WTC11 (cell line): Measurements from ENCODE around the gene SYN1. TPM values are rescaled to one million over a fixed set of nuclear protein-coding genes. Genes with fewer than 3 reads are reported as not detected.

Experiments used
- ATAC-seq: fragments of 200-7000 bp; cut with Tn5 transposase; 2 replicates; pipeline ENCODE4 v1.10.0; 2021; ENCODE audit warnings: mild to moderate bottlenecking, moderate library complexity
- CTCF ChIA-PET: fragments of 300-600 bp; sonication (Branson Sonifier 250); formaldehyde crosslinking; loops from one replicate; lab custom pipeline; 2021; ENCODE audit warnings: antibody characterized with exemption; lab: Charles Lee
- POLR2A ChIA-PET: fragments of 350-600 bp; sonication (Branson Sonifier 250); formaldehyde crosslinking; loops from one replicate; lab custom pipeline; 2021; ENCODE audit warnings: antibody characterized with exemption; lab: Charles Lee
- DNase-seq: peaks from one replicate; pipeline ENCODE4 v3.0.0; 2021; ENCODE audit warnings: low spot score
- H3K27ac Mint-ChIP-seq: 2 replicates; pipeline ENCODE4 v1.8.0; 2021; ENCODE audit warnings: mixed read lengths
- H3K27me3 Mint-ChIP-seq: 2 replicates; pipeline ENCODE4 v1.8.0; 2021; ENCODE audit warnings: low read depth, mild to moderate bottlenecking, moderate library complexity, mixed read lengths
- H3K36me3 Mint-ChIP-seq: 2 replicates; pipeline ENCODE4 v1.8.0; 2021; ENCODE audit warnings: mixed read lengths
- H3K4me1 Mint-ChIP-seq: 2 replicates; pipeline ENCODE4 v1.8.0; 2022; ENCODE audit warnings: mixed read lengths
- H3K4me3 Mint-ChIP-seq: 2 replicates; pipeline ENCODE4 v1.8.0; 2021; ENCODE audit warnings: mild to moderate bottlenecking, moderate library complexity, mixed read lengths
- H3K9me3 Mint-ChIP-seq: 2 replicates; pipeline ENCODE4 v1.8.0; 2021; ENCODE audit warnings: mixed read lengths
- CBFB ChIP-seq: sonication (generic); formaldehyde crosslinking; IDR thresholded peaks from 2 replicates; pipeline ENCODE4 v1.8.1; 2022; ENCODE audit warnings: mild to moderate bottlenecking, low read depth, missing genetic modification reagents
- FOXJ3 ChIP-seq: sonication (generic); formaldehyde crosslinking; IDR thresholded peaks from 2 replicates; pipeline ENCODE4 v1.9.0; 2021; ENCODE audit warnings: missing genetic modification reagents, mild to moderate bottlenecking, borderline replicate concordance
- FOXK1 ChIP-seq: sonication (generic); formaldehyde crosslinking; IDR thresholded peaks from 2 replicates; pipeline ENCODE4 v1.8.0; 2022; ENCODE audit warnings: mild to moderate bottlenecking, moderate library complexity, missing genetic modification reagents
- GRHL2 ChIP-seq: fragments of 250-450 bp; sonication (Bioruptor Pico); IDR thresholded peaks from 2 replicates; pipeline ENCODE4 v1.8.0; 2022; ENCODE audit warnings: mild to moderate bottlenecking, moderate library complexity; ENCODE audit not compliant: insufficient replicate concordance, severe bottlenecking
- GTF2I ChIP-seq: fragments of 250-450 bp; sonication (Bioruptor Pico); conservative IDR thresholded peaks from 2 replicates; pipeline ENCODE4 v1.4.0; 2021; ENCODE audit warnings: mild to moderate bottlenecking
- MXD4 ChIP-seq: fragments of 250-450 bp; sonication (Bioruptor Pico); IDR thresholded peaks from 2 replicates; pipeline ENCODE4 v1.8.0; 2021; ENCODE audit warnings: mild to moderate bottlenecking, moderate library complexity, borderline replicate concordance
- NR2C2 ChIP-seq: sonication (generic); formaldehyde crosslinking; IDR thresholded peaks from 2 replicates; pipeline ENCODE4 v1.8.0; 2022; ENCODE audit warnings: mild to moderate bottlenecking, missing genetic modification reagents
- ZNF121 ChIP-seq: sonication (generic); formaldehyde crosslinking; IDR thresholded peaks from 2 replicates; pipeline ENCODE4 v1.8.0; 2023; ENCODE audit warnings: missing genetic modification reagents
- ZNF232 ChIP-seq: sonication (generic); formaldehyde crosslinking; IDR thresholded peaks from 2 replicates; pipeline ENCODE4 v1.8.0; 2022; ENCODE audit warnings: mild to moderate bottlenecking, missing genetic modification reagents
- ZNF416 ChIP-seq: fragments of 250-450 bp; sonication (Bioruptor Pico); IDR thresholded peaks from 2 replicates; pipeline ENCODE4 v1.9.0; 2021; ENCODE audit warnings: mild to moderate bottlenecking, inconsistent platforms
- total RNA-seq: library from RNA; stranded (reverse); gene quantifications from 3 replicates; pipeline ENCODE4 v1.2.3, GENCODE V29; 2021
- TF ChIP-seq, protein P1 (sequence below): sonication (generic); formaldehyde crosslinking; IDR thresholded peaks from 2 replicates; pipeline ENCODE4 v1.8.0; 2023; ENCODE audit warnings: missing genetic modification reagents, mild to moderate bottlenecking, borderline replicate concordance
- TF ChIP-seq, protein P2 (sequence below): sonication (generic); formaldehyde crosslinking; IDR thresholded peaks from 2 replicates; pipeline ENCODE4 v1.8.0; 2022; ENCODE audit warnings: missing genetic modification reagents
- TF ChIP-seq, protein P3 (sequence below): fragments of 200-600 bp; IDR thresholded peaks from 2 replicates; pipeline ENCODE4 v1.8.0; 2022; ENCODE audit warnings: antibody characterized with exemption
- TF ChIP-seq, protein P4 (sequence below): fragments of 250-450 bp; sonication (Bioruptor Pico); IDR thresholded peaks from 2 replicates; pipeline ENCODE4 v1.9.0; 2021; ENCODE audit warnings: mild to moderate bottlenecking
- TF ChIP-seq, protein P5 (sequence below): fragments of 250-450 bp; sonication (Bioruptor Pico); IDR thresholded peaks from 2 replicates; pipeline ENCODE4 v1.9.0; 2021; ENCODE audit warnings: mild to moderate bottlenecking
- TF ChIP-seq, protein P6 (sequence below): fragments of 250-450 bp; sonication (Bioruptor Pico); IDR thresholded peaks from 2 replicates; pipeline ENCODE4 v1.9.0; 2021; ENCODE audit warnings: moderate library complexity, mild to moderate bottlenecking, inconsistent platforms, borderline replicate concordance

SYN1 gene
- total RNA-seq, 1 experiment from 2014 or later, result 7.1 TPM

DNA sequence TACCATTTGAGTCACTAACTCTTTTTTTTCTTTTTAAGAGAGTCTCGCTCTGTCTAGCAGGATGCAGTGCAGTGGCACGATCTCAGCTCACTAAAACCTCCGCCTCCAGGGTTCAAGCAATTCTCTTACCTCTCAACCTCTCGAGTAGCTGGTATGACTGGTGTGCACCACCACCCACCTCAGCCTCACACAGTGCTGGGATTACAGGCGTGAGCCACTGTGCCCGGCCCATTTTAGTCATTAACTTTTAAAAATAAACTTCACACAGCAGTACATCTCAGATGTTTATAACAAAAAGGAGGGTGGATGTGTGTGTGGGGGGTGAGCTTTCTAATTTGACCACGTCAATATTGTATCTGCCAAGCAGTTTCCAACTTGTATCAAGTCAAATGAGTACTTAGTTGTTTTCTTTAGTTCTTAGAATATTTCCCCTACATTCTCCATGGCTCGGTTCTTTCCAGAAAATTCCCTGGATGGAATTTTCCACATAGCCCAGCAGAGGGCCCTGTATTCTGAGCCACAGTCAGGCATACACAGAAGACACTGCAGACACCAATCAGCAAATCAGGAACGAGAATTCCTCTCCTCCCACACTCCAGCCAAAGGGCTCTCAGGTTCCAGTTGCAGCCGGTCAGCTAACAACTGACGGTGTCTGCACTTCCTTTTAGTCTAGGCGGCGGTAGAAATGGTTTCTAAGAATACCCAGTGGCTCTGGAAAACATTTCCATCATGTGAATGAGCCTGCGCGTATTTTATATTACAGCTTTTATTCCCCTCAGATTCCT is 78.7 kb downstream of the SYN1 start:
- Mint-ChIP-seq H3K27ac (peak overlapping the region; percentile 79), H3K36me3 (no peaks in the 10 kb centered on the region), H3K27me3 (no peaks in the 10 kb centered on the region), H3K4me1 (0 out of 2 replicates have a peak, but pooled peaks cover 2% of the 10 kb centered on the region), H3K9me3 (no peaks in the 10 kb centered on the region), H3K4me3 (no peak overlapping the region)
- DNase-seq, result peak; percentile 54
- ChIA-PET CTCF (interaction anchor here (0.5 to 2.1 kb wide), 12 partner anchors 15 to 217 kb away, joined by 3 to 9 read pairs (median 3); no protein-coding TSS in a partner anchor), POLR2A (no interaction called here)
- no peak for TF ChIP-seq FOXJ3 (CRISPR knock-in tag)
- ATAC-seq, result peak; percentile 100

DNA sequence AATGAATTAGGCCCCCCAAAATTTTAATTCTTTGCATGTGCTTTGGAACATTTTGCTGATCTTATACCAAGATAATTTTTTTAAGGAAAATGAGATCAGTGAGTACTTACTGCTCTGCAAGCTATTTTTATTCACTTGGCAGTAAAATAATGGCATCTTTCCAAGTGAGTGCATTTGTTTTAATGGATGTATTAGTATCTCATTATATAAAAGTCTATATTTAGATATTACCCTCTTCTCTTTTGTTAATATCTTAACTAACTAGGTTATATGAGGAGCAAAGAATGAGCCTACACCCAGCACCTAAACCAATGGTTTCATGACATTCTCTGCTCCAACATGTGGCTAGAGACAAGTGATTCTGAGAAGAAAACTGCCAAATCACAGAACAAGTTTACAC is 79.8 kb downstream of the SYN1 start:
- no peaks in the 10 kb centered on the region for H3K27me3 Mint-ChIP-seq
- no peak overlapping the region for H3K4me3 Mint-ChIP-seq
- TF ChIP-seq, protein P1, sequence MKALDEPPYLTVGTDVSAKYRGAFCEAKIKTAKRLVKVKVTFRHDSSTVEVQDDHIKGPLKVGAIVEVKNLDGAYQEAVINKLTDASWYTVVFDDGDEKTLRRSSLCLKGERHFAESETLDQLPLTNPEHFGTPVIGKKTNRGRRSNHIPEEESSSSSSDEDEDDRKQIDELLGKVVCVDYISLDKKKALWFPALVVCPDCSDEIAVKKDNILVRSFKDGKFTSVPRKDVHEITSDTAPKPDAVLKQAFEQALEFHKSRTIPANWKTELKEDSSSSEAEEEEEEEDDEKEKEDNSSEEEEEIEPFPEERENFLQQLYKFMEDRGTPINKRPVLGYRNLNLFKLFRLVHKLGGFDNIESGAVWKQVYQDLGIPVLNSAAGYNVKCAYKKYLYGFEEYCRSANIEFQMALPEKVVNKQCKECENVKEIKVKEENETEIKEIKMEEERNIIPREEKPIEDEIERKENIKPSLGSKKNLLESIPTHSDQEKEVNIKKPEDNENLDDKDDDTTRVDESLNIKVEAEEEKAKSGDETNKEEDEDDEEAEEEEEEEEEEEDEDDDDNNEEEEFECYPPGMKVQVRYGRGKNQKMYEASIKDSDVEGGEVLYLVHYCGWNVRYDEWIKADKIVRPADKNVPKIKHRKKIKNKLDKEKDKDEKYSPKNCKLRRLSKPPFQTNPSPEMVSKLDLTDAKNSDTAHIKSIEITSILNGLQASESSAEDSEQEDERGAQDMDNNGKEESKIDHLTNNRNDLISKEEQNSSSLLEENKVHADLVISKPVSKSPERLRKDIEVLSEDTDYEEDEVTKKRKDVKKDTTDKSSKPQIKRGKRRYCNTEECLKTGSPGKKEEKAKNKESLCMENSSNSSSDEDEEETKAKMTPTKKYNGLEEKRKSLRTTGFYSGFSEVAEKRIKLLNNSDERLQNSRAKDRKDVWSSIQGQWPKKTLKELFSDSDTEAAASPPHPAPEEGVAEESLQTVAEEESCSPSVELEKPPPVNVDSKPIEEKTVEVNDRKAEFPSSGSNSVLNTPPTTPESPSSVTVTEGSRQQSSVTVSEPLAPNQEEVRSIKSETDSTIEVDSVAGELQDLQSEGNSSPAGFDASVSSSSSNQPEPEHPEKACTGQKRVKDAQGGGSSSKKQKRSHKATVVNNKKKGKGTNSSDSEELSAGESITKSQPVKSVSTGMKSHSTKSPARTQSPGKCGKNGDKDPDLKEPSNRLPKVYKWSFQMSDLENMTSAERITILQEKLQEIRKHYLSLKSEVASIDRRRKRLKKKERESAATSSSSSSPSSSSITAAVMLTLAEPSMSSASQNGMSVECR (CRISPR knock-in tag), result no peak
- TF ChIP-seq ZNF416 (CRISPR knock-in tag), result no peak
- no peak for TF ChIP-seq ZNF121 (CRISPR knock-in tag)
- TF ChIP-seq GTF2I, result no peak
- TF ChIP-seq CBFB (CRISPR knock-in tag), result no peak
- TF ChIP-seq, protein P2, sequence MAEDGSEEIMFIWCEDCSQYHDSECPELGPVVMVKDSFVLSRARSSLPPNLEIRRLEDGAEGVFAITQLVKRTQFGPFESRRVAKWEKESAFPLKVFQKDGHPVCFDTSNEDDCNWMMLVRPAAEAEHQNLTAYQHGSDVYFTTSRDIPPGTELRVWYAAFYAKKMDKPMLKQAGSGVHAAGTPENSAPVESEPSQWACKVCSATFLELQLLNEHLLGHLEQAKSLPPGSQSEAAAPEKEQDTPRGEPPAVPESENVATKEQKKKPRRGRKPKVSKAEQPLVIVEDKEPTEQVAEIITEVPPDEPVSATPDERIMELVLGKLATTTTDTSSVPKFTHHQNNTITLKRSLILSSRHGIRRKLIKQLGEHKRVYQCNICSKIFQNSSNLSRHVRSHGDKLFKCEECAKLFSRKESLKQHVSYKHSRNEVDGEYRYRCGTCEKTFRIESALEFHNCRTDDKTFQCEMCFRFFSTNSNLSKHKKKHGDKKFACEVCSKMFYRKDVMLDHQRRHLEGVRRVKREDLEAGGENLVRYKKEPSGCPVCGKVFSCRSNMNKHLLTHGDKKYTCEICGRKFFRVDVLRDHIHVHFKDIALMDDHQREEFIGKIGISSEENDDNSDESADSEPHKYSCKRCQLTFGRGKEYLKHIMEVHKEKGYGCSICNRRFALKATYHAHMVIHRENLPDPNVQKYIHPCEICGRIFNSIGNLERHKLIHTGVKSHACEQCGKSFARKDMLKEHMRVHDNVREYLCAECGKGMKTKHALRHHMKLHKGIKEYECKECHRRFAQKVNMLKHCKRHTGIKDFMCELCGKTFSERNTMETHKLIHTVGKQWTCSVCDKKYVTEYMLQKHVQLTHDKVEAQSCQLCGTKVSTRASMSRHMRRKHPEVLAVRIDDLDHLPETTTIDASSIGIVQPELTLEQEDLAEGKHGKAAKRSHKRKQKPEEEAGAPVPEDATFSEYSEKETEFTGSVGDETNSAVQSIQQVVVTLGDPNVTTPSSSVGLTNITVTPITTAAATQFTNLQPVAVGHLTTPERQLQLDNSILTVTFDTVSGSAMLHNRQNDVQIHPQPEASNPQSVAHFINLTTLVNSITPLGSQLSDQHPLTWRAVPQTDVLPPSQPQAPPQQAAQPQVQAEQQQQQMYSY (CRISPR knock-in tag), result no peak
- TF ChIP-seq GRHL2, result no peak
- TF ChIP-seq, protein P3, sequence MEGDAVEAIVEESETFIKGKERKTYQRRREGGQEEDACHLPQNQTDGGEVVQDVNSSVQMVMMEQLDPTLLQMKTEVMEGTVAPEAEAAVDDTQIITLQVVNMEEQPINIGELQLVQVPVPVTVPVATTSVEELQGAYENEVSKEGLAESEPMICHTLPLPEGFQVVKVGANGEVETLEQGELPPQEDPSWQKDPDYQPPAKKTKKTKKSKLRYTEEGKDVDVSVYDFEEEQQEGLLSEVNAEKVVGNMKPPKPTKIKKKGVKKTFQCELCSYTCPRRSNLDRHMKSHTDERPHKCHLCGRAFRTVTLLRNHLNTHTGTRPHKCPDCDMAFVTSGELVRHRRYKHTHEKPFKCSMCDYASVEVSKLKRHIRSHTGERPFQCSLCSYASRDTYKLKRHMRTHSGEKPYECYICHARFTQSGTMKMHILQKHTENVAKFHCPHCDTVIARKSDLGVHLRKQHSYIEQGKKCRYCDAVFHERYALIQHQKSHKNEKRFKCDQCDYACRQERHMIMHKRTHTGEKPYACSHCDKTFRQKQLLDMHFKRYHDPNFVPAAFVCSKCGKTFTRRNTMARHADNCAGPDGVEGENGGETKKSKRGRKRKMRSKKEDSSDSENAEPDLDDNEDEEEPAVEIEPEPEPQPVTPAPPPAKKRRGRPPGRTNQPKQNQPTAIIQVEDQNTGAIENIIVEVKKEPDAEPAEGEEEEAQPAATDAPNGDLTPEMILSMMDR, result no peak
- peaks cover 3% of the 10 kb centered on the region; the same call in 1 of the 2 replicates for H3K9me3 Mint-ChIP-seq
- CTCF ChIA-PET, result interaction anchor here (0.6 to 1.7 kb wide), 3 partner anchors 16 to 231 kb away, joined by 4 to 7 read pairs (median 4); no protein-coding TSS in a partner anchor
- no peaks in the 10 kb centered on the region for H3K36me3 Mint-ChIP-seq
- no peak for DNase-seq
- no peak overlapping the region for H3K27ac Mint-ChIP-seq
- ATAC-seq, result no peak
- 0 out of 2 replicates have a peak, but pooled peaks cover 2% of the 10 kb centered on the region for H3K4me1 Mint-ChIP-seq
- POLR2A ChIA-PET, result no interaction called here

DNA sequence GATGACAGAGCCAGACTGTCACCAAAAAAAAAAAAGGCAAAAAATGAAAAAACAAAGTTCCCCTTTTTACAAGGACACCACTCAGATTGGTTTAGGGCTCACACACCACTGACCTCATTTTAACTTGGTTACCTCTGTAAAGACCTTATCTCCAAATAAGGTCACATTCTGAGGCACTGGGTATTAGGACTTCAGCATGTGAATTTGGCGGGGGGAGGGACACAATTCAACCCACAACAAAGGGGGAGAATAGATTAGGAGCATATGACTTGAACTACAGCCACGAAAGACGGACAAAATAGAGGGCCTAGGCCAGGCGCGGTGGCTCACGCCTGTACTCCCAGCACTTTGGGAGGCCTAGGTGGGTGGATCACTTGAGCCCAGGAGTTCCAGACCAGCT is 89.6 kb downstream of the SYN1 start:
- Mint-ChIP-seq H3K4me1 (no peaks in the 10 kb centered on the region), H3K27me3 (no peaks in the 10 kb centered on the region; the same call in 1 of the 2 replicates), H3K4me3 (no peak overlapping the region), H3K9me3 (no peaks in the 10 kb centered on the region), H3K36me3 (no peaks in the 10 kb centered on the region), H3K27ac (no peak overlapping the region)
- ATAC-seq (no peak), DNase-seq (no peak)
- ChIA-PET CTCF (interaction anchor here (0.7 kb wide), 1 partner anchor 26 kb away, joined by 3 read pairs; no protein-coding TSS in a partner anchor), POLR2A (no interaction called here)
- TF ChIP-seq GRHL2, result no peak
- TF ChIP-seq, protein P4, sequence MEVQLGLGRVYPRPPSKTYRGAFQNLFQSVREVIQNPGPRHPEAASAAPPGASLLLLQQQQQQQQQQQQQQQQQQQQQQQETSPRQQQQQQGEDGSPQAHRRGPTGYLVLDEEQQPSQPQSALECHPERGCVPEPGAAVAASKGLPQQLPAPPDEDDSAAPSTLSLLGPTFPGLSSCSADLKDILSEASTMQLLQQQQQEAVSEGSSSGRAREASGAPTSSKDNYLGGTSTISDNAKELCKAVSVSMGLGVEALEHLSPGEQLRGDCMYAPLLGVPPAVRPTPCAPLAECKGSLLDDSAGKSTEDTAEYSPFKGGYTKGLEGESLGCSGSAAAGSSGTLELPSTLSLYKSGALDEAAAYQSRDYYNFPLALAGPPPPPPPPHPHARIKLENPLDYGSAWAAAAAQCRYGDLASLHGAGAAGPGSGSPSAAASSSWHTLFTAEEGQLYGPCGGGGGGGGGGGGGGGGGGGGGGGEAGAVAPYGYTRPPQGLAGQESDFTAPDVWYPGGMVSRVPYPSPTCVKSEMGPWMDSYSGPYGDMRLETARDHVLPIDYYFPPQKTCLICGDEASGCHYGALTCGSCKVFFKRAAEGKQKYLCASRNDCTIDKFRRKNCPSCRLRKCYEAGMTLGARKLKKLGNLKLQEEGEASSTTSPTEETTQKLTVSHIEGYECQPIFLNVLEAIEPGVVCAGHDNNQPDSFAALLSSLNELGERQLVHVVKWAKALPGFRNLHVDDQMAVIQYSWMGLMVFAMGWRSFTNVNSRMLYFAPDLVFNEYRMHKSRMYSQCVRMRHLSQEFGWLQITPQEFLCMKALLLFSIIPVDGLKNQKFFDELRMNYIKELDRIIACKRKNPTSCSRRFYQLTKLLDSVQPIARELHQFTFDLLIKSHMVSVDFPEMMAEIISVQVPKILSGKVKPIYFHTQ (CRISPR knock-in tag), result no peak
- no peak for TF ChIP-seq ZNF232 (CRISPR knock-in tag)
- TF ChIP-seq FOXK1 (CRISPR knock-in tag), result no peak
- TF ChIP-seq, protein P5, sequence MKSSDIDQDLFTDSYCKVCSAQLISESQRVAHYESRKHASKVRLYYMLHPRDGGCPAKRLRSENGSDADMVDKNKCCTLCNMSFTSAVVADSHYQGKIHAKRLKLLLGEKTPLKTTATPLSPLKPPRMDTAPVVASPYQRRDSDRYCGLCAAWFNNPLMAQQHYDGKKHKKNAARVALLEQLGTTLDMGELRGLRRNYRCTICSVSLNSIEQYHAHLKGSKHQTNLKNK (CRISPR knock-in tag), result no peak
- no peak for TF ChIP-seq NR2C2 (CRISPR knock-in tag)
- no peak for TF ChIP-seq MXD4 (CRISPR knock-in tag)
- TF ChIP-seq, protein P6, sequence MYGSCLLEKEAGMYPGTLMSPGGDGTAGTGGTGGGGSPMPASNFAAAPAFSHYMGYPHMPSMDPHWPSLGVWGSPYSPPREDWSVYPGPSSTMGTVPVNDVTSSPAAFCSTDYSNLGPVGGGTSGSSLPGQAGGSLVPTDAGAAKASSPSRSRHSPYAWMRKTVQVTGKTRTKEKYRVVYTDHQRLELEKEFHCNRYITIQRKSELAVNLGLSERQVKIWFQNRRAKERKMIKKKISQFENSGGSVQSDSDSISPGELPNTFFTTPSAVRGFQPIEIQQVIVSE (CRISPR knock-in tag), result no peak
- no peak for TF ChIP-seq ZNF121 (CRISPR knock-in tag)
